Thoracic aorta endothelial cell (primary cell): ENCODE results near the gene FMO2. TPM values are rescaled to one million over a fixed set of nuclear protein-coding genes. Genes with fewer than 3 reads are reported as not detected.

Experiments
- small RNA-seq: library from RNA; depleted of rRNA; stranded (forward); fragments of <200 nt; gene quantifications from one replicate; pipeline ENCODE3, GENCODE V24; 2012
- total RNA-seq: library from RNA; depleted of rRNA; stranded (reverse); fragments of >200 nt; gene quantifications from 2 replicates; pipeline ENCODE4 v1.2.3, GENCODE V29; 2012

The FMO2 gene, protein sequence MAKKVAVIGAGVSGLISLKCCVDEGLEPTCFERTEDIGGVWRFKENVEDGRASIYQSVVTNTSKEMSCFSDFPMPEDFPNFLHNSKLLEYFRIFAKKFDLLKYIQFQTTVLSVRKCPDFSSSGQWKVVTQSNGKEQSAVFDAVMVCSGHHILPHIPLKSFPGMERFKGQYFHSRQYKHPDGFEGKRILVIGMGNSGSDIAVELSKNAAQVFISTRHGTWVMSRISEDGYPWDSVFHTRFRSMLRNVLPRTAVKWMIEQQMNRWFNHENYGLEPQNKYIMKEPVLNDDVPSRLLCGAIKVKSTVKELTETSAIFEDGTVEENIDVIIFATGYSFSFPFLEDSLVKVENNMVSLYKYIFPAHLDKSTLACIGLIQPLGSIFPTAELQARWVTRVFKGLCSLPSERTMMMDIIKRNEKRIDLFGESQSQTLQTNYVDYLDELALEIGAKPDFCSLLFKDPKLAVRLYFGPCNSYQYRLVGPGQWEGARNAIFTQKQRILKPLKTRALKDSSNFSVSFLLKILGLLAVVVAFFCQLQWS
- total RNA-seq: not detected in 2 replicates

DNA sequence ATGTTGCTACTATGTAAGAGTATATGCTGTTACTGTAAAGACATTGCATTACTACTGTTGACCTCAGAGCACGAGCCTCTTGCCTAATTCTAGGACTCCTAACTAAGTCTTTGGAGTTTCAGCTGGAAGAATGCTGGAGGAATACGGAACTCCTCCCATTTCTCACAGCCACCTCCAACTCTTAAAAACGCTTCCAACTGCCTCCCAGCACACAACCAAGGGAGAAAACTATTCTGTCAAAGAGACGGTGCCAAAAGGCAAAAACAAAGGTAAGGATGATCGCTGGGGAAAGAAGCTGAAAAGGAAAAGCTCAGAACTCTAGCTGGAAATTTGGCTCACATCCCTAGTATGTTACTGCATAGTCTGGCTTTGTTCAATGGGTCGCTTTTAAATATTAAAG, at the start of gene FMO2:
Gene FMO2, plus strand, starts transcription at position 210 of the 400 bp plus-strand sequence. CDS start 414 bp downstream, outside the sequence.

DNA sequence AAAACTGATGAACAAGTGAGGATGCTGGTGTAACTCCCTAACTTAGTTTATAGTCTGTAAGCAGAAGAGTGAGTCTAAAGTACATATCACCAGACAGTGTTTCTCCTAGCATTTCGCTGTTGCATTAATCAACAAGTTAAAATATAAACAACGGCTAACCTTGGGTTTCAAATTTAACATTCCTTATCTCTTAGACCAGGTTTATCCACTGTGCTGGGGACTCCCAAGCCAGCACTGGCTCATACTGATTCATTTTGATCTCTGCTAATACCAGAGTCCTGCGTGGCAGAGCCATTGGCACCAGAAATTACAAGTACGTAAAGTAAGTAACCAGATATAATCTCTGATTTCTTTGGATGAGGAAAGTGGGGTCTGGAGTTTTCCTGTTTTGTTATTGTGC, 63.2 kb downstream of the FMO2 start, which contains the start of gene FMO1:
Gene FMO1, plus strand, starts transcription at position 193 of the 400 bp plus-strand sequence. CDS start 9,594 bp downstream, outside the sequence.

Small RNA genes within 50 kb of the gene (small RNA-seq; reads per million reads assigned to genes)
- gene RF00019: not detected

Other genes with a start within 250 kb of the FMO2 start
- not detected in 2 replicates for gene MROH9, start 249.8 kb upstream of the FMO2 start, total RNA-seq
- not detected in 2 replicates for gene FMO3, start 94.4 kb upstream of the FMO2 start, total RNA-seq
- not detected in 2 replicates for gene FMO1, start 63.2 kb downstream of the FMO2 start, total RNA-seq
- 0.65 and 0.80 TPM in 2 replicates for gene FMO4, start 128.9 kb downstream of the FMO2 start, total RNA-seq